Skeletal muscle tissue (tissue), 4 donors: ENCODE measurements around the gene AIF1L. TPM values are rescaled to one million over a fixed set of nuclear protein-coding genes. Genes with fewer than 3 reads are reported as not detected.

Experiments used
- H3K27ac ChIP-seq: one replicate; pipeline ENCODE4 v1.7.0; 2013; ENCODE audit warnings: mild to moderate bottlenecking, low read depth, low read length, inconsistent platforms
- H3K27me3 ChIP-seq, 3 donors: one replicate each; pipeline ENCODE4 v1.7.0; 2013; ENCODE audit warnings: low read length in 3 of 3; ENCODE audit not compliant: control insufficient read depth in 3 of 3, insufficient read depth in 3 of 3
- H3K36me3 ChIP-seq, 3 donors: one replicate each; pipeline ENCODE4 v1.7.0; 2013; ENCODE audit warnings: low read length in 3 of 3; ENCODE audit not compliant: control insufficient read depth in 3 of 3, insufficient read depth in 3 of 3
- H3K4me1 ChIP-seq, 3 donors: one replicate each; pipeline ENCODE4 v1.7.0; 2013; ENCODE audit warnings: low read length in 3 of 3, mild to moderate bottlenecking in 3 of 3; ENCODE audit not compliant: control insufficient read depth in 3 of 3, insufficient read depth in 3 of 3
- H3K4me3 ChIP-seq, 3 donors: one replicate each; pipeline ENCODE4 v1.7.0; 2013; ENCODE audit warnings: low read length in 3 of 3
- H3K9ac ChIP-seq, 3 donors: one replicate each; pipeline ENCODE4 v1.7.0; 2013; ENCODE audit warnings: low read length in 3 of 3, mild to moderate bottlenecking in 3 of 3, moderate library complexity in 2 of 3, low read depth in 1 of 3
- H3K9me3 ChIP-seq, 3 donors: one replicate each; pipeline ENCODE4 v1.7.0; 2013; ENCODE audit warnings: low read length in 3 of 3; ENCODE audit not compliant: control insufficient read depth in 3 of 3
- total RNA-seq: library from RNA; depleted of rRNA; stranded (reverse); fragments of >200 nt; gene quantifications from one replicate; pipeline ENCODE4 v1.2.3, GENCODE V29; 2014
- donor health status: Osteomylitis.

AIF1L gene
- total RNA-seq, 1 donor from 2014 or later = 12.0 TPM

- Histone ChIP-seq H3K27me3 (peaks cover 0 to 12% (median 5%) of the 10 kb centered on the region in 3 donors), H3K9ac (no peak overlapping the region), H3K4me1 (peaks cover 2 to 10% (median 3%) of the 10 kb centered on the region in 3 donors)
Measured at GRCh38 chr9:131076347-131077195, 19.8 kb upstream of the AIF1L start.

GRCh38 chr9:131078427-131079366, 17.6 kb upstream of the AIF1L start:
- H3K4me3 ChIP-seq = no peak overlapping the region
- no peak overlapping the region for H3K9ac ChIP-seq
- no peak overlapping the region for H3K27ac ChIP-seq
- H3K36me3 ChIP-seq = no peaks in the 10 kb centered on the region
- H3K27me3 ChIP-seq = peaks cover 0 to 7% (median 5%) of the 10 kb centered on the region in 3 donors
- no peaks in the 10 kb centered on the region for H3K4me1 ChIP-seq
- H3K9me3 ChIP-seq = no peaks in the 10 kb centered on the region

More at GRCh38 chr9:131076347-131077195, 19.8 kb upstream of the AIF1L start:
- H3K9me3 ChIP-seq = no peaks in the 10 kb centered on the region
- no peak overlapping the region for H3K4me3 ChIP-seq
- H3K27ac ChIP-seq = no peak overlapping the region
- H3K36me3 ChIP-seq = no peaks in the 10 kb centered on the region

- H3K36me3 ChIP-seq = no peaks in the 10 kb centered on the region
- no peaks in the 10 kb centered on the region for H3K9me3 ChIP-seq
- no peak overlapping the region for H3K4me3 ChIP-seq
- H3K27ac ChIP-seq = no peak overlapping the region
- no peaks in the 10 kb centered on the region for H3K4me1 ChIP-seq
- H3K27me3 ChIP-seq = peaks cover 0 to 13% (median 8%) of the 10 kb centered on the region in 3 donors
- no peak overlapping the region for H3K9ac ChIP-seq
Measured at GRCh38 chr9:131080589-131080988, 15.7 kb upstream of the AIF1L start.

- no peaks in the 10 kb centered on the region for H3K4me1 ChIP-seq
- no peak overlapping the region for H3K9ac ChIP-seq
- H3K9me3 ChIP-seq = no peaks in the 10 kb centered on the region
- H3K36me3 ChIP-seq = no peaks in the 10 kb centered on the region
- H3K27me3 ChIP-seq = peaks cover 0 to 10% (median 8%) of the 10 kb centered on the region in 3 donors
- no peak overlapping the region for H3K27ac ChIP-seq
- H3K4me3 ChIP-seq = no peak overlapping the region
Measured at GRCh38 chr9:131081868-131082267, 14.5 kb upstream of the AIF1L start.

- no peaks in the 10 kb centered on the region for H3K36me3 ChIP-seq
- H3K27ac ChIP-seq = no peak overlapping the region
- H3K27me3 ChIP-seq = peaks cover 0 to 13% (median 10%) of the 10 kb centered on the region in 3 donors
- no peaks in the 10 kb centered on the region for H3K9me3 ChIP-seq
- H3K4me1 ChIP-seq = no peaks in the 10 kb centered on the region
- H3K9ac ChIP-seq = no peak overlapping the region
- no peak overlapping the region for H3K4me3 ChIP-seq
Measured at GRCh38 chr9:131082774-131083512, 13.4 kb upstream of the AIF1L start.

GRCh38 chr9:131084661-131085369, 11.5 kb upstream of the AIF1L start:
- Histone ChIP-seq H3K27ac (no peak overlapping the region), H3K4me1 (no peaks in the 10 kb centered on the region), H3K36me3 (no peaks in the 10 kb centered on the region), H3K9me3 (no peaks in the 10 kb centered on the region), H3K9ac (no peak overlapping the region), H3K4me3 (no peak overlapping the region), H3K27me3 (peaks cover 0 to 13% (median 5%) of the 10 kb centered on the region in 3 donors)

GRCh38 chr9:131085370-131086122, 10.8 kb upstream of the AIF1L start:
- Histone ChIP-seq H3K9ac (no peak overlapping the region), H3K27ac (no peak overlapping the region)

GRCh38 chr9:131087354-131087893, 8.9 kb upstream of the AIF1L start:
- no peaks in the 10 kb centered on the region for H3K36me3 ChIP-seq
- no peak overlapping the region for H3K4me3 ChIP-seq
- peaks cover 5 to 23% (median 7%) of the 10 kb centered on the region in 3 donors for H3K27me3 ChIP-seq
- no peaks in the 10 kb centered on the region for H3K4me1 ChIP-seq
- H3K27ac ChIP-seq = no peak overlapping the region
- no peak overlapping the region for H3K9ac ChIP-seq
- no peaks in the 10 kb centered on the region for H3K9me3 ChIP-seq

More at GRCh38 chr9:131085370-131086122, 10.8 kb upstream of the AIF1L start:
- H3K4me1 ChIP-seq = no peaks in the 10 kb centered on the region
- H3K36me3 ChIP-seq = no peaks in the 10 kb centered on the region
- H3K4me3 ChIP-seq = no peak overlapping the region
- H3K9me3 ChIP-seq = no peaks in the 10 kb centered on the region
- H3K27me3 ChIP-seq = peaks cover 0 to 13% (median 5%) of the 10 kb centered on the region in 3 donors
